HepG2 (cell line): Measurements from ENCODE around the gene CEP57L1. TPM values are rescaled to one million over a fixed set of nuclear protein-coding genes. Genes with fewer than 3 reads are reported as not detected.

Source experiments
- ATAC-seq: fragments of 200-7000 bp; cut with Tn5 transposase; 3 replicates; pipeline ENCODE4 v1.9.1; 2020; ENCODE audit warnings: mild to moderate bottlenecking, moderate library complexity
- BruUV-seq: library from RNA; stranded (reverse); fragments of 400-500 nt; replicated peaks from 2 replicates; lab custom pipeline; 2021; lab: Mats Ljungman, UMichigan
- CTCF ChIA-PET: fragments of 300-600 bp; formaldehyde crosslinking; extraction: SDS; loops from one replicate; lab custom pipeline; 2021; ENCODE audit warnings: low total read pairs, inconsistent platforms, low intra/inter-chr PET ratio; lab: Yijun Ruan, JAX
- POLR2A ChIA-PET: fragments of 350-600 bp; sonication (Branson Sonifier 250); formaldehyde crosslinking; loops from one replicate; lab custom pipeline; 2020; ENCODE audit warnings: antibody characterized with exemption, inconsistent platforms; lab: Yijun Ruan, JAX
- DNase-seq: peaks from one replicate; pipeline ENCODE4 v3.0.0-alpha.2; 2015; ENCODE audit warnings: low spot score
- FAIRE-seq: peaks from 3 replicates; lab custom pipeline; 2011; peaks lifted over from hg19 to GRCh38; lab: Jason Lieb, UNC
- H2AFZ ChIP-seq: one replicate; pipeline ENCODE4 v1.6.1; 2011; ENCODE audit warnings: low read length, inconsistent platforms
- H3K27ac ChIP-seq: fragments of 300-600 bp; 3 replicates; pipeline ENCODE4 v1.8.0; 2011; ENCODE audit warnings: mixed run types, mild to moderate bottlenecking, mixed read lengths, low read length, inconsistent platforms; ENCODE audit not compliant: insufficient read depth; ENCODE audit errors: extremely low read length
- H3K27me3 ChIP-seq, 2 experiments: fragments of 200-600 bp in 1 of 2; 2 replicates in 1 of 2; 3 replicates in 1 of 2; pipeline versions ENCODE4 v1.6.0 to v1.8.0; 2011; ENCODE audit warnings: low read length in 2 of 2, mild to moderate bottlenecking in 2 of 2, moderate library complexity in 2 of 2, inconsistent platforms in 1 of 2; ENCODE audit not compliant: insufficient read depth in 2 of 2, control insufficient read depth in 1 of 2
- H3K36me3 ChIP-seq, 2 experiments: fragments of 200-600 bp in 1 of 2; replicated peaks in 1 of 2; 2 replicates in 1 of 2; 3 replicates in 1 of 2; pipeline versions ENCODE4 v1.5.1 to v1.8.0; 2011; ENCODE audit warnings: low read length in 2 of 2, inconsistent platforms in 1 of 2; ENCODE audit not compliant: insufficient read depth in 2 of 2, control insufficient read depth in 1 of 2
- H3K4me1 ChIP-seq: 2 replicates; pipeline ENCODE4 v1.5.1; 2012; ENCODE audit warnings: low read length, inconsistent platforms; ENCODE audit not compliant: insufficient read depth
- H3K4me2 ChIP-seq: 2 replicates; pipeline ENCODE4 v1.6.0; 2011; ENCODE audit warnings: low read depth, low read length, inconsistent platforms
- H3K4me3 ChIP-seq, 3 experiments: fragments of 200-600 bp in 1 of 3; sonication (generic), shearing (Covaris generic) in 1 of 3; replicated peaks in 1 of 3; 2 replicates each; pipeline ENCODE4 v1.5.1; 2011 to 2016; ENCODE audit warnings: low read length in 3 of 3, inconsistent platforms in 2 of 3, low read depth in 2 of 3, mild to moderate bottlenecking in 2 of 3, control low read depth in 1 of 3, mixed read lengths in 1 of 3; ENCODE audit not compliant: insufficient read depth in 1 of 3
- H3K79me2 ChIP-seq: one replicate; pipeline ENCODE4 v1.6.1; 2011; ENCODE audit warnings: low read length, inconsistent platforms; ENCODE audit not compliant: insufficient read depth
- H3K9ac ChIP-seq: 2 replicates; pipeline ENCODE4 v1.6.0; 2011; ENCODE audit warnings: mild to moderate bottlenecking, low read depth, low read length, inconsistent platforms; ENCODE audit not compliant: insufficient read depth
- H3K9me3 ChIP-seq: 2 replicates; pipeline ENCODE4 v1.5.1; 2012; ENCODE audit warnings: mild to moderate bottlenecking, low read length
- H4K20me1 ChIP-seq: 2 replicates; pipeline ENCODE4 v1.6.0; 2011; ENCODE audit warnings: inconsistent platforms, mild to moderate bottlenecking, low read length, moderate library complexity; ENCODE audit not compliant: insufficient read depth
- ADNP ChIP-seq: sonication (generic); formaldehyde crosslinking; IDR thresholded peaks from 2 replicates; pipeline ENCODE4 v1.4.0; 2020; ENCODE audit warnings: missing genetic modification reagents
- HNRNPUL1 ChIP-seq: fragments of 200-400 bp; formaldehyde crosslinking; IDR thresholded peaks from 2 replicates; pipeline ENCODE4 v1.6.1; 2017; ENCODE audit warnings: low read depth, mild to moderate bottlenecking, low read length, moderate library complexity
- NR0B2 ChIP-seq: sonication (generic); formaldehyde crosslinking; IDR thresholded peaks from 2 replicates; pipeline ENCODE4 v1.4.0; 2020; ENCODE audit warnings: mild to moderate bottlenecking, missing genetic modification reagents
- SNRNP70 ChIP-seq: fragments of 200-400 bp; formaldehyde crosslinking; IDR thresholded peaks from 2 replicates; pipeline ENCODE4 v1.6.1; 2017; ENCODE audit warnings: mild to moderate bottlenecking, low read depth, low read length, moderate library complexity
- TFAP4 ChIP-seq: sonication (generic); IDR thresholded peaks from 2 replicates; pipeline ENCODE4 v1.6.1; 2016; ENCODE audit warnings: low read depth, borderline replicate concordance
- ZIK1 ChIP-seq: sonication (generic); formaldehyde crosslinking; IDR thresholded peaks from 2 replicates; pipeline ENCODE4 v1.5.0; 2020; ENCODE audit warnings: mild to moderate bottlenecking, low read depth, missing genetic modification reagents, borderline replicate concordance
- ZNF333 ChIP-seq: sonication (generic); formaldehyde crosslinking; IDR thresholded peaks from 2 replicates; pipeline ENCODE4 v1.4.0; 2020; ENCODE audit warnings: mild to moderate bottlenecking, missing genetic modification reagents, borderline replicate concordance
- ZNF441 ChIP-seq: sonication (generic); formaldehyde crosslinking; IDR thresholded peaks from 2 replicates; pipeline ENCODE4 v1.7.0; 2021; ENCODE audit warnings: missing genetic modification reagents, borderline replicate concordance
- WGBS: methylation state at CpG from one replicate; pipeline ENCODE4 v1.1.6; 2017; ENCODE audit warnings: low lambda C conversion rate; 5-methylcytosine and 5-hydroxymethylcytosine counted together
- in situ Hi-C: cut with HindIII; loops from 2 replicates; pipeline ENCODE4 v1.10.0; 2017; ENCODE audit warnings: low pct_unique_long_range_greater_than_20kb; ENCODE audit not compliant: extremely low pct_ligation_motif_present
- intact Hi-C: fragments of 100-400 bp; cut with micrococcal nuclease; formaldehyde crosslinking; loops from one replicate; pipeline ENCODE4 v1.10.0; 2022; ENCODE audit not compliant: unreplicated experiment
- polyA plus RNA-seq, 8 experiments: library from polyadenylated mRNA; depleted of rRNA in 3 of 8; stranded (reverse) in 7 of 8; unstranded in 1 of 8; fragments of >200 nt; fragmentation: Illumina TruSeq in 4 of 8; extraction: Trizol in 4 of 8; gene quantifications; 2 replicates each; pipeline versions ENCODE4 v1.2.1 to v1.2.3, GENCODE V29; 2011 to 2016; ENCODE audit warnings: low read depth in 4 of 8, missing spikeins in 1 of 8, mixed read lengths in 1 of 8; ENCODE audit not compliant: insufficient read depth in 1 of 8
- total RNA-seq, 5 experiments: library from RNA; depleted of rRNA; stranded (reverse); fragments of >200 nt; fragmentation: Illumina TruSeq; extraction: Trizol; gene quantifications; 2 replicates each; pipeline ENCODE4 v1.2.3, GENCODE V29; 2016; ENCODE audit warnings: low read depth in 1 of 5

The CEP57L1 gene
- total and polyA plus RNA-seq, 2 of the 13 experiments (the other 11 are each of a cell fraction or from before 2014, with no cell fraction given), result 7.7 to 15.5 TPM

GRCh38 chr6:109053336-109053735 is 42.0 kb upstream of the CEP57L1 start (continued):
- TF ChIP-seq ZNF441 (CRISPR knock-in tag), result no peak
- TF ChIP-seq ZIK1 (CRISPR knock-in tag), result no peak
- no peak for TF ChIP-seq NR0B2 (CRISPR knock-in tag)

GRCh38 chr6:109055771-109056235 is 39.5 kb upstream of the CEP57L1 start:
- intact Hi-C loops, result no loop called here
- no peak for ATAC-seq
- no peaks in the 10 kb centered on the region for H3K36me3 ChIP-seq
- no peak overlapping the region for H3K9ac ChIP-seq
- no peak for FAIRE-seq
- H3K27ac ChIP-seq, result no peak overlapping the region
- H3K4me2 ChIP-seq, result no peak overlapping the region
- H3K27me3 ChIP-seq, result no peaks in the 10 kb centered on the region
- in situ Hi-C loops, result no loop called here
- no peaks in the 10 kb centered on the region for H4K20me1 ChIP-seq
- CTCF ChIA-PET, result no interaction called here
- TF ChIP-seq TFAP4, result no peak
- no peak for TF ChIP-seq SNRNP70
- TF ChIP-seq ADNP (CRISPR knock-in tag), result no peak
- no peak for TF ChIP-seq HNRNPUL1
- no peak for TF ChIP-seq ZNF333 (CRISPR knock-in tag)
- no peaks in the 10 kb centered on the region for H3K9me3 ChIP-seq
- H3K4me3 ChIP-seq, result no peak overlapping the region
- DNase-seq, result no peak
- WGBS, result 94% methylated on average over 1 of the region's 1 CpG
- H3K79me2 ChIP-seq, result no peaks in the 10 kb centered on the region
- H2AFZ ChIP-seq, result no peak overlapping the region
- H3K4me1 ChIP-seq, result peaks cover 35% of the 10 kb centered on the region
- BruUV-seq, result no TSS peak
- POLR2A ChIA-PET, result no interaction called here
